Sigmoid colon (tissue), 7 donors: Measurements from ENCODE around the gene ABCA12. TPM values are rescaled to one million over a fixed set of nuclear protein-coding genes. Genes with fewer than 3 reads are reported as not detected.

Experiments used
- DNase-seq: peaks from one replicate; pipeline ENCODE4 v3.0.0-alpha.2; 2019
- H3K27ac ChIP-seq, 4 donors: fragments of 200-600 bp; sonication (generic); one replicate each; pipeline ENCODE4 v1.5.1; 2016 to 2019; ENCODE audit warnings: mild to moderate bottlenecking in 1 of 4
- H3K27me3 ChIP-seq, 3 donors: fragments of 200-600 bp; sonication (generic); one replicate each; pipeline ENCODE4 v1.5.1; 2019; ENCODE audit warnings: mild to moderate bottlenecking in 1 of 3
- H3K36me3 ChIP-seq, 4 donors: fragments of 200-600 bp; sonication (generic); one replicate each; pipeline ENCODE4 v1.5.1; 2016 to 2019
- H3K4me1 ChIP-seq, 4 donors: fragments of 200-600 bp; sonication (generic); one replicate each; pipeline ENCODE4 v1.5.1; 2017 to 2019
- H3K4me3 ChIP-seq, 4 donors: fragments of 200-600 bp; sonication (generic); one replicate each; pipeline ENCODE4 v1.5.1; 2017 to 2019; ENCODE audit warnings: mild to moderate bottlenecking in 2 of 4, moderate library complexity in 1 of 4
- H3K9me3 ChIP-seq, 4 donors: fragments of 200-600 bp in 3 of 4; sonication (generic) in 3 of 4; one replicate each; pipeline versions ENCODE4 v1.5.1 to v1.6.1; 2013 to 2019
- EP300 ChIP-seq, 4 donors: sonication (generic); formaldehyde crosslinking; IDR thresholded peaks; one replicate each; pipeline ENCODE4 v1.6.1; 2017; ENCODE audit warnings: antibody characterized with exemption in 4 of 4
- POLR2A ChIP-seq, 2 donors: fragments of 450-650 bp; IDR thresholded peaks; one replicate each; pipeline ENCODE4 v1.6.1; 2016; ENCODE audit warnings: antibody characterized with exemption in 2 of 2, mild to moderate bottlenecking in 2 of 2, moderate library complexity in 2 of 2
- POLR2AphosphoS5 ChIP-seq, 4 donors: sonication (generic); formaldehyde crosslinking; IDR thresholded peaks; one replicate each; pipeline ENCODE4 v1.6.1; 2017; ENCODE audit warnings: antibody characterized with exemption in 4 of 4
- WGBS, 2 donors: extraction: QIAGEN DNeasy Blood & Tissue Kit; methylation state at CpG; one replicate each; pipeline ENCODE4 v1.1.7; 2013; 5-methylcytosine and 5-hydroxymethylcytosine counted together
- intact Hi-C: fragments of 100-400 bp; cut with DNase I; formaldehyde crosslinking; loops from one replicate; pipeline ENCODE4 v1.15.1; 2023
- polyA plus RNA-seq, 3 donors: library from polyadenylated mRNA; stranded (reverse); fragments of 200-250 nt; gene quantifications; one replicate each; pipeline ENCODE4 v1.2.3, GENCODE V29; 2013
- total RNA-seq, 4 donors: library from RNA; depleted of rRNA; stranded (reverse); fragments of >200 nt; gene quantifications; one replicate each; pipeline ENCODE4 v1.1.0, GENCODE V29; 2016
- TF ChIP-seq, protein P1 (sequence below), 4 experiments: fragments of 450-650 bp in 3 of 4; fragments of 200-600 bp in 1 of 4; IDR thresholded peaks; one replicate each; pipeline ENCODE4 v1.5.1; 2016 to 2019; ENCODE audit warnings: antibody characterized with exemption in 4 of 4, mild to moderate bottlenecking in 3 of 4, moderate library complexity in 2 of 4
- donor health status: healthy with polysubstance abuse.
- donor health status: Bipolar disorder and iron deficiency.
- donor health status: healthy.

The ABCA12 gene
- total and polyA plus RNA-seq, 7 donors: under 0.01 to 0.66 (median 0.28) TPM; not detected in 2

DNA sequence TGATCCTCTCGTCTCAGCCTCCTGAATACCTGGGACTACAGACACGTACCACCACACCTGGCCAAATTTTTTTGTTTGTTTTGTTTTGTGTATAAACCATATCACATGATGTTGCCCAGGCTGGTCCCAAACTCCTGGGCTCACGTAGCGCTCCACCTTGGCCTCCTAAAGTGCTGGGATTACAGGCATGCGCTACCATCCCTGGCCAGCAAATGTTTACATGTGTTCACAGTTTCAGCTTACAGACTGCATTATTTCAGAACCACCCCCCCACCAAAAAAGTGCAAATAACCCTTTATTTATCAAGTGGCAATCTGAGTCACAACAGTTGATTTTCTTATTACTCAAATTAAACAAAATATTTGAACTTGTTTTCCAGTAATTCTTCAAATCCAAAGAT, 54.3 kb downstream of the ABCA12 start:
- 80 to 85% methylated on average over 5 of the region's 5 CpGs for WGBS, 2 donors
- intact Hi-C loops: no loop called here
- TF ChIP-seq, protein P1, sequence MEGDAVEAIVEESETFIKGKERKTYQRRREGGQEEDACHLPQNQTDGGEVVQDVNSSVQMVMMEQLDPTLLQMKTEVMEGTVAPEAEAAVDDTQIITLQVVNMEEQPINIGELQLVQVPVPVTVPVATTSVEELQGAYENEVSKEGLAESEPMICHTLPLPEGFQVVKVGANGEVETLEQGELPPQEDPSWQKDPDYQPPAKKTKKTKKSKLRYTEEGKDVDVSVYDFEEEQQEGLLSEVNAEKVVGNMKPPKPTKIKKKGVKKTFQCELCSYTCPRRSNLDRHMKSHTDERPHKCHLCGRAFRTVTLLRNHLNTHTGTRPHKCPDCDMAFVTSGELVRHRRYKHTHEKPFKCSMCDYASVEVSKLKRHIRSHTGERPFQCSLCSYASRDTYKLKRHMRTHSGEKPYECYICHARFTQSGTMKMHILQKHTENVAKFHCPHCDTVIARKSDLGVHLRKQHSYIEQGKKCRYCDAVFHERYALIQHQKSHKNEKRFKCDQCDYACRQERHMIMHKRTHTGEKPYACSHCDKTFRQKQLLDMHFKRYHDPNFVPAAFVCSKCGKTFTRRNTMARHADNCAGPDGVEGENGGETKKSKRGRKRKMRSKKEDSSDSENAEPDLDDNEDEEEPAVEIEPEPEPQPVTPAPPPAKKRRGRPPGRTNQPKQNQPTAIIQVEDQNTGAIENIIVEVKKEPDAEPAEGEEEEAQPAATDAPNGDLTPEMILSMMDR (IDR thresholded peaks at IDR 0.05): no peak
- TF ChIP-seq EP300 (IDR thresholded peaks at IDR 0.05) (no peak), POLR2A (IDR thresholded peaks at IDR 0.05) (no peak), POLR2AphosphoS5 (IDR thresholded peaks at IDR 0.05) (no peak)
- DNase-seq: no peak
- H3K4me1 ChIP-seq: no peaks in the 10 kb centered on the region
- no peak overlapping the region for H3K27ac ChIP-seq
- H3K9me3 ChIP-seq: no peaks in the 10 kb centered on the region
- H3K4me3 ChIP-seq: no peak overlapping the region
- no peaks in the 10 kb centered on the region for H3K27me3 ChIP-seq
- H3K36me3 ChIP-seq: no peaks in the 10 kb centered on the region

DNA sequence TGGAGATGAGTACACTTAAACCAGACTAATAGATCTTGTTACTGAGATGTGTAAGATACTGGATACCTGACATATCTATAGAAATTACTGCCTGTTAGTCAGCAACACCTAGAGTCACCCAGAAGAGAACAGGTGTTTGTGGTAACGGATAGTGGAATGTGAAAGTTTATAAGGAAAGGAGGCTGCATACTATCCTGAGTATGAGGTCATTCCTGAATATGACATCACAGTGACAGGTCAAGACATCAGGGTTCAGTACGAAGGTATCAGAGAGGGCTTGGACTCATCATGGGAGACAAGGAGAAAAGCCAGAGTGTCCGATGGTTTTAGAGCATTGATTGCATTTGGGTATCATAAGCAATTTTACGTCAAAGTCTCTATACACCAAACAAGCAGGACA, 55.3 kb downstream of the ABCA12 start:
- Histone ChIP-seq H3K27me3 (no peaks in the 10 kb centered on the region), H3K27ac (no peak overlapping the region), H3K4me3 (no peak overlapping the region), H3K4me1 (no peaks in the 10 kb centered on the region), H3K9me3 (no peaks in the 10 kb centered on the region), H3K36me3 (no peaks in the 10 kb centered on the region)
- DNase-seq: no peak
- TF ChIP-seq EP300 (IDR thresholded peaks at IDR 0.05): no peak
- TF ChIP-seq, protein P1 (IDR thresholded peaks at IDR 0.05): no peak
- intact Hi-C loops: no loop called here
- 78 to 86% methylated on average over 4 of the region's 4 CpGs for WGBS, 2 donors

GRCh38 chr2:215082446-215082845, 56.0 kb downstream of the ABCA12 start:
- Histone ChIP-seq H3K4me1 (no peaks in the 10 kb centered on the region), H3K36me3 (no peaks in the 10 kb centered on the region), H3K27ac (no peak overlapping the region), H3K4me3 (no peak overlapping the region), H3K9me3 (no peaks in the 10 kb centered on the region), H3K27me3 (no peaks in the 10 kb centered on the region)
- intact Hi-C loops: no loop called here
- TF ChIP-seq EP300 (IDR thresholded peaks at IDR 0.05) (no peak), POLR2AphosphoS5 (IDR thresholded peaks at IDR 0.05) (no peak), POLR2A (IDR thresholded peaks at IDR 0.05) (no peak)
- TF ChIP-seq, protein P1 (IDR thresholded peaks at IDR 0.05): no peak
- no peak for DNase-seq

DNA sequence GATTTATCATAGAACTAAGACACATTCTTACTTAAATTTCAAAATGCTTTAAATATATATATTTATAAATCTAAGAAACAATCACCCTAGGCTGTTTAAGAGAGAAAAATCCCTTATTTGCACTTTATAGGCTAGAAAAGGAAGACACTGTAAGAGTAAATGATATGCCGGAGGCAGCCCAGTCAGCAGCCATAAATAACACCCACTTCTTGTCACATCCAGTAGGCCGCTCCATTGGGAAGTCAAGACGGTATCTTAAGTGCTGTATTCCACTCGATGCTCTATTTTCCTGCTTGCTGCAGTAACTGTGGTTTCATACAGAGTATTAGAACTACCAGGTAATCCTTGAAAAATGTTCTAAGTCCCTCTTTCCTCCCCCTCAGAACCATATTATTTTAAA, 57.9 kb downstream of the ABCA12 start:
- Histone ChIP-seq H3K9me3 (no peaks in the 10 kb centered on the region), H3K4me3 (no peak overlapping the region), H3K36me3 (no peaks in the 10 kb centered on the region), H3K27me3 (no peaks in the 10 kb centered on the region), H3K4me1 (no peaks in the 10 kb centered on the region), H3K27ac (no peak overlapping the region)
- no peak for DNase-seq
- TF ChIP-seq POLR2AphosphoS5 (IDR thresholded peaks at IDR 0.05) (no peak), POLR2A (IDR thresholded peaks at IDR 0.05) (no peak), EP300 (IDR thresholded peaks at IDR 0.05) (no peak)
- TF ChIP-seq, protein P1 (IDR thresholded peaks at IDR 0.05): no peak
- 72 to 81% methylated on average over 4 of the region's 4 CpGs for WGBS, 2 donors
- intact Hi-C loops: no loop called here

GRCh38 chr2:215071676-215072075, 66.8 kb downstream of the ABCA12 start:
- H3K9me3 ChIP-seq: no peaks in the 10 kb centered on the region
- WGBS, 2 donors: 57 to 77% methylated on average over 3 of the region's 3 CpGs
- no peaks in the 10 kb centered on the region for H3K36me3 ChIP-seq
- no peaks in the 10 kb centered on the region for H3K4me1 ChIP-seq
- H3K4me3 ChIP-seq: no peak overlapping the region
- DNase-seq: no peak
- intact Hi-C loops: no loop called here
- no peaks in the 10 kb centered on the region for H3K27me3 ChIP-seq
- TF ChIP-seq, protein P1 (IDR thresholded peaks at IDR 0.05): no peak
- TF ChIP-seq POLR2AphosphoS5 (IDR thresholded peaks at IDR 0.05): no peak
- TF ChIP-seq POLR2A (IDR thresholded peaks at IDR 0.05): no peak
- no peak overlapping the region for H3K27ac ChIP-seq
